ENCODE data around the gene RAP1GDS1.

GRCh38 chr4:98341309-98341708 is 80.1 kb downstream of the RAP1GDS1 start:
- TF ChIP-seq ZNF274 (CRISPR knock-in tag; IDR thresholded peaks at IDR 0.05): no peak
- TF ChIP-seq ZNF281 (CRISPR knock-in tag; IDR thresholded peaks at IDR 0.05; ENCODE audit: borderline replicate concordance): no peak
- TF ChIP-seq HMGXB3 (CRISPR knock-in tag; IDR thresholded peaks at IDR 0.05; ENCODE audit: borderline replicate concordance): no peak
- no peak for TF ChIP-seq CREB3 (CRISPR knock-in tag; IDR thresholded peaks at IDR 0.05)
- TF ChIP-seq CTCF (CRISPR knock-in tag; IDR thresholded peaks at IDR 0.05): no peak
- TF ChIP-seq TEAD2 (CRISPR knock-in tag; IDR thresholded peaks at IDR 0.05): no peak
- TF ChIP-seq ZNF124 (CRISPR knock-in tag; IDR thresholded peaks at IDR 0.05): no peak
- no peak for TF ChIP-seq SP2 (CRISPR knock-in tag; IDR thresholded peaks at IDR 0.05)
- no peak for TF ChIP-seq ZNF816 (CRISPR knock-in tag; IDR thresholded peaks at IDR 0.05; ENCODE audit: borderline replicate concordance)
- TF ChIP-seq ZNF33A (CRISPR knock-in tag; IDR thresholded peaks at IDR 0.05; ENCODE audit: borderline replicate concordance): no peak
- TF ChIP-seq ZNF460 (CRISPR knock-in tag; IDR thresholded peaks at IDR 0.05; ENCODE audit: borderline replicate concordance): no peak

Measured in HepG2 (cell line).